HCT116 (cell line): ENCODE results near the gene GCNT2. TPM values are rescaled to one million over a fixed set of nuclear protein-coding genes. Genes with fewer than 3 reads are reported as not detected.

Experiments
- ATAC-seq: fragments of 200-7000 bp; cut with Tn5 transposase; 2 replicates; pipeline ENCODE4 v1.9.1; 2020; ENCODE audit warnings: mild to moderate bottlenecking, moderate library complexity
- BruUV-seq: library from RNA; stranded (reverse); fragments of 400-500 nt; replicated peaks from 2 replicates; lab custom pipeline; 2021; lab: Mats Ljungman, UMichigan
- CTCF ChIA-PET: fragments of 300-600 bp; sonication (Branson Sonifier 250); formaldehyde crosslinking; loops from one replicate; lab custom pipeline; 2021; ENCODE audit warnings: antibody characterized with exemption; lab: Charles Lee
- POLR2A ChIA-PET: fragments of 300-600, 350-600 bp; sonication (Branson Sonifier 250); formaldehyde crosslinking; loops from one replicate; lab custom pipeline; 2021; ENCODE audit warnings: antibody characterized with exemption; lab: Charles Lee
- RAD21 ChIA-PET, 2 experiments: fragments of 300-600 bp; sonication (Branson Sonifier 250); formaldehyde crosslinking; loops; one replicate each; lab custom pipeline; 2023; ENCODE audit warnings: low total read pairs in 2 of 2; ENCODE audit not compliant: uncharacterized antibody in 2 of 2, unreplicated experiment in 2 of 2, low non-redundant PET in 1 of 2; lab: Charles Lee
- DNase-seq: peaks from one replicate; pipeline ENCODE4 v3.0.0-alpha.2; 2010; ENCODE audit warnings: low read depth, low spot score
- H2AFZ ChIP-seq: fragments of 200-600 bp; shearing (Covaris generic), sonication (generic); 2 replicates; pipeline ENCODE4 v1.6.1; 2017; ENCODE audit warnings: low read depth, mixed run types, mixed read lengths, antibody characterized with exemption, low read length; ENCODE audit not compliant: poor library complexity, severe bottlenecking
- H3K27ac ChIP-seq: 2 replicates; pipeline ENCODE4 v1.5.1; 2012; ENCODE audit warnings: low read depth, low read length
- H3K27me3 ChIP-seq: fragments of 200-600 bp; sonication (generic); 2 replicates; pipeline ENCODE4 v1.6.1; 2016; ENCODE audit warnings: mixed run types, low read length, mixed read lengths; ENCODE audit not compliant: insufficient read depth
- H3K36me3 ChIP-seq, 2 experiments: fragments of 200-500 bp in 1 of 2; fragments of 200-600 bp in 1 of 2; sonication (Bioruptor generic) in 1 of 2; sonication (generic) in 1 of 2; 2 replicates each; pipeline versions ENCODE4 v1.5.1 to v1.6.1; 2014 to 2016; ENCODE audit warnings: low read length in 2 of 2, inconsistent platforms in 1 of 2, mixed read lengths in 1 of 2, mixed run types in 1 of 2; ENCODE audit not compliant: insufficient read depth in 2 of 2, control insufficient read depth in 1 of 2
- H3K4me1 ChIP-seq, 2 experiments: fragments of 200-600 bp in 1 of 2; sonication (generic) in 1 of 2; 2 replicates each; pipeline versions ENCODE4 v1.5.1 to v1.6.1; 2012 to 2017; ENCODE audit warnings: low read length in 2 of 2, inconsistent platforms in 1 of 2, mild to moderate bottlenecking in 1 of 2, mixed read lengths in 1 of 2, mixed run types in 1 of 2, moderate library complexity in 1 of 2; ENCODE audit not compliant: insufficient read depth in 2 of 2, control insufficient read depth in 1 of 2
- H3K4me2 ChIP-seq: fragments of 200-600 bp; sonication (generic); 2 replicates; pipeline ENCODE4 v1.6.1; 2017; ENCODE audit warnings: mixed run types, low read length, mixed read lengths
- H3K4me3 ChIP-seq, 2 experiments: fragments of 200-600 bp in 1 of 2; sonication (generic) in 1 of 2; replicated peaks in 1 of 2; 2 replicates each; pipeline ENCODE4 v1.5.1; 2011 to 2016; ENCODE audit warnings: low read length in 2 of 2, control low read depth in 1 of 2, low read depth in 1 of 2, mild to moderate bottlenecking in 1 of 2, mixed read lengths in 1 of 2, mixed run types in 1 of 2
- H3K79me2 ChIP-seq: fragments of 200-600 bp; sonication (generic); 2 replicates; pipeline ENCODE4 v1.6.1; 2017; ENCODE audit warnings: mild to moderate bottlenecking, mixed run types, low read length, moderate library complexity, mixed read lengths; ENCODE audit not compliant: insufficient read depth
- H3K9ac ChIP-seq: fragments of 200-600 bp; sonication (generic); 2 replicates; pipeline ENCODE4 v1.6.1; 2016; ENCODE audit warnings: low read length, mixed read lengths
- H3K9me2 ChIP-seq: fragments of 200-600 bp; sonication (generic), shearing (Covaris generic); 2 replicates; pipeline ENCODE4 v1.6.1; 2017; ENCODE audit warnings: mixed run types, mild to moderate bottlenecking, moderate library complexity; ENCODE audit not compliant: insufficient read depth
- H3K9me3 ChIP-seq, 2 experiments: fragments of 200-500 bp in 1 of 2; fragments of 200-600 bp in 1 of 2; sonication (Bioruptor generic) in 1 of 2; sonication (generic) in 1 of 2; 2 replicates each; pipeline ENCODE4 v1.6.1; 2014 to 2017; ENCODE audit warnings: low read length in 2 of 2, mixed read lengths in 2 of 2, inconsistent platforms in 1 of 2, low read depth in 1 of 2, mild to moderate bottlenecking in 1 of 2, mixed run types in 1 of 2, moderate library complexity in 1 of 2; ENCODE audit not compliant: control insufficient read depth in 1 of 2, insufficient read depth in 1 of 2
- H4K20me1 ChIP-seq: fragments of 200-600 bp; sonication (generic), shearing (Covaris generic); 2 replicates; pipeline ENCODE4 v1.6.1; 2017; ENCODE audit warnings: mixed run types, mild to moderate bottlenecking, moderate library complexity; ENCODE audit not compliant: insufficient read depth
- ATF3 ChIP-seq: IDR thresholded peaks from 2 replicates; pipeline ENCODE4 v1.6.1; 2012
- CBX3 ChIP-seq: IDR thresholded peaks from 2 replicates; pipeline ENCODE4 v1.6.1; 2012; ENCODE audit warnings: low read depth
- CTCF ChIP-seq, 3 experiments: fragments of 200-600 bp in 1 of 3; sonication (generic) in 1 of 3; IDR thresholded peaks in 2 of 3; conservative IDR thresholded peaks in 1 of 3; 2 replicates each; pipeline ENCODE4 v1.5.1; 2012 to 2017; ENCODE audit warnings: low read depth in 2 of 3, low read length in 2 of 3, antibody characterized with exemption in 1 of 3, borderline replicate concordance in 1 of 3, control low read depth in 1 of 3, mild to moderate bottlenecking in 1 of 3, mixed read lengths in 1 of 3, mixed run types in 1 of 3, moderate library complexity in 1 of 3; ENCODE audit not compliant: insufficient read depth in 1 of 3
- EGR1 ChIP-seq: IDR thresholded peaks from 2 replicates; pipeline ENCODE4 v1.6.1; 2012; ENCODE audit warnings: low read depth
- ELF1 ChIP-seq: IDR thresholded peaks from 2 replicates; pipeline ENCODE4 v1.6.1; 2012; ENCODE audit warnings: low read depth, borderline replicate concordance
- EZH2 ChIP-seq: fragments of 200-600 bp; sonication (generic); IDR thresholded peaks from 2 replicates; pipeline ENCODE4 v1.6.1; 2017; ENCODE audit warnings: antibody characterized with exemption, mixed run types
- EZH2phosphoT487 ChIP-seq: fragments of 200-600 bp; IDR thresholded peaks from 2 replicates; pipeline ENCODE4 v1.6.1; 2018; ENCODE audit warnings: antibody characterized with exemption, borderline replicate concordance
- FOSL1 ChIP-seq: IDR thresholded peaks from 2 replicates; pipeline ENCODE4 v1.6.1; 2012; ENCODE audit warnings: low read depth
- JUND ChIP-seq: IDR thresholded peaks from 2 replicates; pipeline ENCODE4 v1.6.1; 2012
- POLR2A ChIP-seq: IDR thresholded peaks from 2 replicates; pipeline ENCODE4 v1.7.0; 2011; ENCODE audit warnings: borderline replicate concordance; ENCODE audit not compliant: insufficient read depth, insufficient read length; ENCODE audit errors: extremely low read depth
- RAD21 ChIP-seq: IDR thresholded peaks from 2 replicates; pipeline ENCODE4 v1.6.1; 2012; ENCODE audit warnings: low read depth, mild to moderate bottlenecking
- SRF ChIP-seq: IDR thresholded peaks from 2 replicates; pipeline ENCODE4 v1.6.1; 2012; ENCODE audit warnings: low read depth
- TCF7L2 ChIP-seq: IDR thresholded peaks from 2 replicates; pipeline ENCODE4 v1.7.0; 2011; ENCODE audit warnings: borderline replicate concordance, inconsistent platforms; ENCODE audit not compliant: insufficient read depth, insufficient read length; ENCODE audit errors: extremely low read depth
- YY1 ChIP-seq: IDR thresholded peaks from 2 replicates; pipeline ENCODE4 v1.6.1; 2011; ENCODE audit warnings: low read length, low read depth, moderate library complexity, mild to moderate bottlenecking; ENCODE audit not compliant: insufficient replicate concordance; ENCODE audit errors: extremely low read depth
- ZNF274 ChIP-seq: fragments of 200-500 bp; sonication (Bioruptor generic); IDR thresholded peaks from 2 replicates; pipeline ENCODE4 v1.6.1; 2014; ENCODE audit warnings: mild to moderate bottlenecking, low read depth, low read length, inconsistent platforms
- intact Hi-C: fragments of 100-400 bp; cut with micrococcal nuclease; formaldehyde crosslinking; loops from 2 replicates; pipeline ENCODE4 v1.10.0; 2022
- total RNA-seq: library from RNA; stranded (reverse); gene quantifications from one replicate; pipeline ENCODE4 v1.2.1, GENCODE V29; 2021; ENCODE audit not compliant: unreplicated experiment

Gene GCNT2
- total RNA-seq, 1 experiment from 2014 or later = 0.74 TPM

GRCh38 chr6:10507298-10507697 lies 13.9 kb upstream of the GCNT2 start:
- BruUV-seq = no TSS peak
- H3K27me3 ChIP-seq = no peaks in the 10 kb centered on the region
- H2AFZ ChIP-seq = no peak overlapping the region
- ChIA-PET POLR2A (no interaction called here), CTCF (no interaction called here), RAD21 (no interaction called here)
- H3K9ac ChIP-seq = no peak overlapping the region
- no peak overlapping the region for H3K4me2 ChIP-seq
- no peak overlapping the region for H3K27ac ChIP-seq
- DNase-seq (no peak), ATAC-seq (no peak)
- intact Hi-C loops = no loop called here
- H4K20me1 ChIP-seq = no peaks in the 10 kb centered on the region
- TF ChIP-seq YY1 (no peak), CBX3 (no peak), CTCF (IDR thresholded peaks at IDR 0.05 in 2 of 3, conservative IDR thresholded peaks at IDR 0.05 in 1 of 3; ENCODE audit: borderline replicate concordance in 1 of 3, insufficient read depth in 1 of 3, low read depth in 2 of 3, low read length in 2 of 3) (no peak), EZH2phosphoT487 (no peak), FOSL1 (no peak), TCF7L2 (no peak), JUND (no peak), EGR1 (no peak), SRF (no peak), EZH2 (no peak), POLR2A (no peak), ELF1 (no peak), ATF3 (no peak), ZNF274 (no peak), RAD21 (no peak)
- no peaks in the 10 kb centered on the region for H3K9me2 ChIP-seq
- H3K4me3 ChIP-seq = no peak overlapping the region
- no peaks in the 10 kb centered on the region for H3K9me3 ChIP-seq
- H3K79me2 ChIP-seq = no peaks in the 10 kb centered on the region
- H3K36me3 ChIP-seq = no peaks in the 10 kb centered on the region
- no peaks in the 10 kb centered on the region for H3K4me1 ChIP-seq
